ENCODE results near the gene PDE6B. TPM values are rescaled to one million over a fixed set of nuclear protein-coding genes. Genes with fewer than 3 reads are reported as not detected.
A peak's percentile ranks its signal among the peaks of the same experiment; 100 is the strongest.
"Not testable (repeated sequence)": the region's sequence is repeated elsewhere in the genome, so short reads cannot be mapped to it uniquely, and the experiment has no call there.

Gene PDE6B
- total RNA-seq, 1 donor from 2014 or later, result 4.8 TPM

DNA sequence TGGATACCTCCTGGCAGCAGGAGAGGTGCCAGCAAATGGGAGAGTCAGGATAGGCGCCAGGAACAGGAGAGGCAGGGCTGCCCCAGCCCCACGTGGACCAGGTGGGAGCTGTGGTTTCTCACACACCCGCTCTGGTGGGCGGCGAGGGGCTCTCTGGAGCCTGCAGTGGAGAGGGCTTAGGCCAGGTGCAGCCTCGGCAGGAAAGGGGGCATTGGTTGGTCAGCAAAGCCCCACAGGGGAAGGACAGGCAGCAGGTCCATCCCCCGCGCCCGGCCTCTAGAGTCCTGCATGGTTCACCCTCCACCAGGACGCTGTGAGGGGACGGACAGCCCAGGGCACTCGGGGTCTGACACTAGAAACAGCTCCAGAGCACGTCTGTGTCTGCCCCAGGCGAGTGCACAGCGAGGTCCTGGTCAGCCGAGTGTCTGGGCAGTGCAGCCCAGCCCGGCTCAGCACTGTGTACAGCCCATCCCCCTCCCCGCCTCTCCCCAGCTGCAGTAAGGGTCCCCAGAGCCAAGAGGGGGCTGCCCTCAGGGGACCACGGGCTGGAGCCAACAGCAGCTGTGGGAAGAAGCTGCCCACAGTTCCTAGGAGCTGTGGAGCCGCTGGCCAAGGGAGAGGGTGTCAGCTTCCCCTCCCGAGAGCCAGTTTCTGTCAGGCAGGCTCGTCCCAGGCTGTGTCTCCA is 40.5 kb downstream of the PDE6B start:
- intact Hi-C loops (cut with DNase I), result no loop called here
- no peak for DNase-seq (ENCODE audit: low spot score)

DNA sequence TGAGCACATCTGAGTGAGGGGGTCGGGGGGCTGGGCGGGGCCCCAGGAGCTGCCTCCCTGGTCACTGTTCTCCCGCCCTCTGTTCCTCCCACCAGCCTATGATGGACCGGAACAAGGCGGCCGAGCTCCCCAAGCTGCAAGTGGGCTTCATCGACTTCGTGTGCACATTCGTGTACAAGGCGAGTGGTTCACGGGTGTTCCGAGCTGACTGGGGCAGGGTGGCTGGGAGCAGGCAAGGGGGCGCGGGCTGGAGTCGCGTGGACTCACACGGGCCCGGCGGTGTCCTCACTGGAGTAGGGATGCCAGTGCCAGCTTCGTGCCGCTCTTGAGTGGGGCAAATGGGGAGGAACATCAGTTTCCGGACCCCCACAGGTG is 41.0 kb downstream of the PDE6B start:
- intact Hi-C loops (cut with DNase I), result no loop called here
- no peak for DNase-seq (ENCODE audit: low spot score)

DNA sequence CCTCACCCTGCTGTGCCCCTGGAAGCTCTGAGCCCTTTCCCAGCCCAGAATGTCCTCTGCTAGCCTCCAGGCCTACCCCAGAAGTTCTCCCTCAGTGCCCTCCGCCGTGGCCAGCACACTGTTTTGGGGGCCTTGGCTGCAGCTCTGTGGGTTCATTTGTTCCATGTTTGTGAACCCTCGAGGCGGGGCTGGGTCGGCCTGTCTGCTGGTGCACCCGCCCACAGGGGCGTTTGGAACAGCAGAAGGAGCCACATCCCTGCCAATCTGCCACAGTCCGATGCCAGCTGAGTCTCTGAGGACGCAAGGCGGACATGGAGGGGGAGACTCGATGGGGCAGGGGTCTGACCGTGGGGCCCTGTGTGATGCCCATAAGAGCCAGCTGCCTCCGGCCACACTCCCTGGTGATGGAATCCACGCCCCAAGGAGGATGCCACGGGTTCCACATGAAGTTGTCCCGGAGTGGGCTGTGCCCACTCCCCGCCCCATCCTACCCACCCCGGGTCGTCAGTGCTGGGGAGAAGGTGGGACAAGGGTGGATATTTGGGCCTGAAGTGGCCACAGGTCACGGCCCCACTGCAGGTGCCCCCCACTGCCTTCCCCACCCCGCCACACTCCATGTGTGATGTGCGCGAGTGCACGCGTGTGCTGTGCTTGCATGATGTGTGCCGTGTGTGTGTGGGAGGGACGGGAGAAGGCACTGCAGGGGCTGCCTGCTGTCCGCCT is 41.6 kb downstream of the PDE6B start:
- intact Hi-C loops (cut with DNase I), result no loop called here
- no peak for DNase-seq (ENCODE audit: low spot score)

DNA sequence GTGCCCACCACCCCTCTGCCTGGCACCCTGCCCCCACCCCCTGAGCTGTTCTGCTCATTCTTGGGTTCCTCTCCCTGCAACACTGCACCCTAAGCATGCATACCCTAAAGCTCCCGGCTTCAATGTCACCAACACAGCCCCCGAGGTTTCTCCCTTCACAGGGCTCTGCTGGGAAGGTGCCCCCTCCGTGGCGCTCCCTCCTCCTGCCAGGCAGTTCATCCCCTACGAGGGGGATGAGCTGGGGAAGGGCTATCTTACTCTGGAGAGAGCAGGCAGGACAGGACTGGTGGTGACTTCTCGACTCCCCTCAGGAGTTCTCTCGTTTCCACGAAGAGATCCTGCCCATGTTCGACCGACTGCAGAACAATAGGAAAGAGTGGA is 42.2 kb downstream of the PDE6B start:
- intact Hi-C loops (cut with DNase I), result no loop called here
- no peak for DNase-seq (ENCODE audit: low spot score)

DNA sequence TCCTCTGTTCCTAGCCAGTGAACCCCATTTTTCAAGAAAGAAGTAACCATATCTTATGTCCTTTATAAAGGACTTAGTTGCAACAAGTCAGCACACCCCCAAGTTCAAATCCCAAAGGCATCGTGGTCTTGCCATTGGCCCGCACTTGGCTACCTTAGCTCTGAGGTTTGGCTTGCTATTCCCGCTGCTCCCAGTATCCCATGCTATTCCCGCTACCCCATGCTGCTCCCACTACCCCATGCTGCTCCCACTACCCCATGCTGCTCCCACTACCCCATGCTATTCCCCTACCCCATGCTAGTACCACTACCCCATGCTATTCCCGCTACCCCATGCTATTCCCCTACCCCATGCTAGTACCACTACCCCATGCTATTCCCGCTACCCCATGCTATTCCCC is 42.8 kb downstream of the PDE6B start:
- intact Hi-C loops (cut with DNase I), result not testable (repeated sequence)

DNA sequence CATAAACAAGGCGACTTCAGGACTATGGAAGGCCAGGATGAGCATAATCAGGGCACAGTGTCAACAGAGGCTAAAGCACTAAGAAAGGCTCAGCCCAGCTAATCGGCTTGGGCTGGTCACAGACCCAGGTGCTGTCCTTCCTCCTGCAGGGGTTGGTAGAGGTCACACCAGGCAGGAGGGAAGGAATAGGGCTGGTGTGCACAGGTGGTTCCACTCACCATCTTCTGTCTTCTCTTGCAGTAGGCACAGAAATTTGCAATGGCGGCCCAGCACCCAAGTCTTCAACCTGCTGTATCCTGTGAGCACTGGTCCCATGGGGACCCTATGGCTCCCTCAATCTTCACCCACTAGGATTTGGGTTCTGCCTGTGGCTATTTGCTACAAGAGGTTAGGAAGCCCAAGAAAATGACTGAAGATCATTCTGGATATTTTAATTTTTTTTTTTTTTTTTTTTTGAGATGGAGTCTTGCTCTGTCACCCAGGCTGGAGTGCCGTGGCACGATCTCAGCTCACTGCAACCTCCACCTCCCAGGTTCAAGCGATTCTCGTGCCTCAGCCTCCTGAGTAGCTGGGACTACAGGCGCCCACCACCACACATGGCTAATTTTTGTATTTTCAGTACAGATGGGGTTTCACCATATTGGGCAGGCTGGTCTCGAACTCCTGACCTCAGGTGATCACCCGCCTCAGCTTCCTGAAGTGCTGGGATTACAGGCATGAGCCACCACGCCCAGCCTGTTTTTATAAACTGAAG is 44.6 kb downstream of the PDE6B start:
- DNase-seq (ENCODE audit: low spot score), result not testable (repeated sequence)
- intact Hi-C loops (cut with DNase I), result loop anchor here (10.0 kb wide), 2 partner anchors 335 to 425 kb away; partner anchors contain the start of gene ZNF141

More for the DNA sequence above, 42.8 kb downstream of the PDE6B start:
- DNase-seq (ENCODE audit: low spot score), result not testable (repeated sequence)

DNA sequence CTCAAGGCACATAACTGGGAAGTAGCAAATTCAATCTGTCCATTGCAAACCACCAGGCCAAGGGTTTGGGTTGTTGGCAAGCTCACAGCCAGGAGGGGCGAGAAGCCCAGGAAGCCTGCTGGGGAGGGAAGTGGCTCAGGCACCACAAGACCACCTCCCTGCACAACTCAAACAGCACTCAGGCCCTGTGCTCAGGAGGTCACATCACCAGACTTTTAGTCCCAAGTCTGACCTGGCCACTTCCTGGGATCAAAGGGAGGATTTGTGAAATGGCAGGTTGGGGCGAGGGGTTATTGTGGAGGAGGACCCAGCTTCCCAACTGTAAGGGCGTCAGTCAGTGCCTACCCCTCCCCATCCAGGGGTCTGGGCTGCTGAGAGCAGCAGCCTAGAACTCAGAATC is 46.4 kb downstream of the PDE6B start:
- no peak for DNase-seq (ENCODE audit: low spot score)
- intact Hi-C loops (cut with DNase I), result loop anchor here (10.0 kb wide), 2 partner anchors 337 to 427 kb away; partner anchors contain the start of gene ZNF141

DNA sequence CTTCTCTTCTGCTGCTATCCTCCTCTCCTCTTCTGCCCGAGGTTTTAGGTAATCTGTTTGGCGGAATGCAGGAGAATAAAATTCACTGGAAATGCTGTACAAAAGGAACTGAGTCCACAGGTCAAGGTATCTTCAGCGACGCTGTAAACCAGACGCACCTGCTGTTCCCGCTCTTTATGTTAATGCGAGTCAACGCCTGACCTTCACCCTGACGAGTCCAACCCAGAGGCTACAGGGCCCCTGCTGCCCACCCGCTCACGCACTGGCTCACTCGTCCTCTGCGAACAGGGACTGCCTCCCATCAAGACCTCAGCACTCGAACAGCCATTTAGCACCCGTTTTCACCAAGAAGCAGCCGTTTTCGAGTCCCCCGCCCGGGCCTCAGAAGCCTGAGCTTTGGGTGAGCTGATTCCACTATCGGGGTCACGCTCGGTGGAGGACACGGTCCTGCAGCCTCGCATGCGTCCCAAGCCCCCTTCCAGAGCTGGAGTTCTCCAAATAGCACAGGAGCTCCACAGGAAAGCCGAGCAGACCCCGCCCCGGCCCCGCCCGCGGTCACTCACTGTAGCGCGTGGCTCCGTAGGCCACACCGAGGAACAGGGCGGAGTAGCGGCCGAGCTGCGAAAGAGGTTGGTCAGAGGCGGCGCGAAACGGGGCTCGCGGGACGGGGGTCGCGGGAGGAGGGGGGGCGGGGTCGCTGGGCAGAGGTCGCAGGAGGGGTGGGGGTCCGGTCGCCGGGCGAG is 48.1 kb downstream of the PDE6B start:
- no peak for DNase-seq (ENCODE audit: low spot score)
- intact Hi-C loops (cut with DNase I), result loop anchor here (10.0 kb wide), 2 partner anchors 339 to 429 kb away; partner anchors contain the start of gene ZNF141

DNA sequence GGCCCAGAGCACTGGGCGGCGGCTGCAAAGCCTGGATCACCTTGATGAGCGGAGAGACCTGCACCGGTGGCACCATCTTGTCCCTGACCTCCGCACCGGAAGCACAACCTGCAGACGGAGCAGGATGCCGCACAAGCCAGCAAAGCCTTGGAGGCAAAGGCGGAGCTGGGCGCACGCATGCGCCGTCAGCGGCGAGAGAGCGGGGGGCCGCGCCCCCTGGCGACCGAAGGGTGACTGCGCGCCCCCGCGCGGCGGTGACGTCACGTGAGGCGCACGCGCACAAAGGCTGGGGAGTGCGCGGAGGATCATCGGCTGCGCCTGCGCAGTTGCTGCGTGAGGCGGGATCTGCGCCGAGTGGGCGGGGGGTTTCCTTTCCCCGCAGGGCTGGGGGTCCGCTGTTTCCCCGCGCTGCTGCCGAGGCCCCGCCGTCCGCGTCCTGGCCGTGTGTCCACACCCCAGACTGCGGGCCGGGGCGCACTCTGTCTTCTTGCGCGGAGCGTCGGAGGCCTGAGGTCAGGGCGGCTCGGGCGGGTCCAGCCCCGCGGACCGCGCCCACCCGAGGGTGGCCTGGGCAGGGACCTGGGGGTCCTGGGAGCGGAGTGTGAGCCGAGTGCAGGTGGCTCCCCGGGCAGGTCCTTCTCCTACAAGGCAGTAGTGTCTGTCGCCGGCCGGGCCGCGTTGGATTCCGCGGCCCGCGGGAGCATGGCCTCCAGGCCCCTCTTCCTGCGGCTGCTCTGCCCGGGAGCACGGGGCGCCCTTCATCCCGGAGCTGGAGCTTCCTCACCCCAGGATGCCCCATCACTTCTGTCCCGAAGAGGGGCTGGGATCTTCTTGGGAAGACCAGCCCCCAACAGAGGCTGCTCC is 49.0 kb downstream of the PDE6B start, which contains the start of the genes ATP5ME and MYL5:
ATP5ME (minus strand) TSS at position 105 of the 864 bp plus-strand sequence; CDS start at position 76, 29 bp downstream.
MYL5 (plus strand) TSS at position 371 of the 864 bp plus-strand sequence. CDS start 3,485 bp downstream, outside the sequence.
- peak; percentile 99 for DNase-seq (ENCODE audit: low spot score)

DNA sequence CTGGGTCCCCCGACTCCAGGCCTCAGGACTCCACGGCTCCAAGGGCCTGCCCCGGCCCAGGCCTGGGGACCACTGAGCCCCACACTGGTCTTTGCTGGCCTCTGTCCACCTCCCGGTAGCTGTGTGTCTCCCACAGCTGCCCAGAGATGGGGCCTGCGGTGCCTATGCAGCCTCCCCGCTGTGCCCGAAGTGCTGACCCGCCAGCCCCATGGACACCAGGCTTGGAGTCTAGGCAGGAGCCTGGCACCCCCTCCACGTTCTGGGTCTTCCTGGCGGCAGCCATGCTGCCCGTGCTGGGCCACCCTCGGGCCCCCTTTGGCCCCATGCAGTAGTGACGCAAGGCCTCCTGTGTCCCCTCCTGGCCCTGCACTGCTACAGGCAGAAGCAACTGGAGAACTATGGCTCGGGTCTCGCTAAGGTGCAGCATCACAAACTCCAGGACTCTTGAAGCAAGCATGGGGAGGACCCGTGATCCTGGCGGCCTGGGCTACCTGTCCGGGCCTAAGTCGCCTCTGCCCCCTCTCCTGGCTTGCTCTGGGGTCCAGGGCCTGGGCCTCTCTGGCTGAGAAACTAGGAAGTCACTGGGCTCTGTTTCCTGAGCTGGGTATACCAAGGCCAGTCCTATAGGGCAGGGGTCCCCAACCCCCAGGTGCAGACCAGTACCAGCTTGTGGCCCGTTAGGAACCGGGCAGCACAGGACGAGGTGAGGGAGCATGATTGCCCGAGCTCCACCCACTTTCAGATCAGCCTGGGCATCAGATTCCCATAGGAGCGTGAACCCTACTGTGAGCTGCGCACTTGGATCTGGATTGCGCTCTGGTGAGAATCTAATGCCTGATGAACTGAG is 49.9 kb downstream of the PDE6B start:
- DNase-seq (ENCODE audit: low spot score), result no peak

More for the DNA sequence above, 49.0 kb downstream of the PDE6B start, which contains the start of the genes ATP5ME and MYL5:
- intact Hi-C loops (cut with DNase I), result loop anchor here (10.0 kb wide), 2 partner anchors 340 to 430 kb away; partner anchors contain the start of gene ZNF141

DNA sequence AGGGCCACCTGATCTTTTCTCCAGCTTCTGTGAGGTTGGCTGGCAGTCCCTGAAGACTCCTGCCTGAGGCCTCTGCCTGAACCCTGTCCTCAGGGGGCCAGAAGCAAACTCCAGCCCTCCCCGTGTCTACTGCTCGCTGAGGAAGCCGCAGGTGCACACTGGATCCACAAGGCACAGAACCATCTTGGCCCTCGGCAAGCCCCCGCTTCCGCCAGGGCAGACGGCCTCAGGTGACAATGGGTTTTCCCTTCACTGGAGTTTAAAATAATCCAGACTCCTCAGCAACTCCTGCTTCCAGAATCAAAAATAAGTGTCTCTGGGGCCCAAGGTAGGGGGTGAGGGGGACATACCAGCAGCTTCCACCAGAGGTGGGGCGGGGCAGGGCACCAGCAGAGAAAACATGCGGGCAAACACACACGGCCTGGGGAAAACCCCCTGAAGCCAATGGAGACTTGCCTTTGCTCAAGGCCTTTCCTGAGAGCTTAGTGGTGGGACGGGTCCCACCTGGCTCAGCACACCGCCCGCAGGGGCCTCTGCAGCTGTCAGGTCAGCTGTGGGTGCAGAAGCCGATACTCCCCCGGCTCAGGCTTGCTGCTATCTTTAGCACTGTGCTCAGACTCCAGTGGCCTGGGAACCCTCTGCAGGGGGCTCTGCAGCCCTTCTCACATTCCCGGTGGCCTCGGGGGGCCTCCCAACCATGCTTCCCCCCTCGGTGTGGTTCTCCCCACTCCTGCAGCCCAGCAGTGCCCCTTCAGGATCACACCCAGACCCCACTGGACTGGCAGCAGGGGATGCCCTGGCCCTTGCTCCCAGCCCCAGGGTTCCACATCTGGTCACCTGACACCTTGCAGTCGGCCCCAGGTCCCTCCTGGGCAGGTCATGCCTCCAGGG is 50.9 kb downstream of the PDE6B start:
- intact Hi-C loops (cut with DNase I), result loop anchor here (10.0 kb wide), 2 partner anchors 341 to 431 kb away; partner anchors contain the start of gene ZNF141
- DNase-seq (ENCODE audit: low spot score), result no peak

More for the DNA sequence above, 49.9 kb downstream of the PDE6B start:
- intact Hi-C loops (cut with DNase I), result loop anchor here (10.0 kb wide), 2 partner anchors 340 to 430 kb away; partner anchors contain the start of gene ZNF141

DNA sequence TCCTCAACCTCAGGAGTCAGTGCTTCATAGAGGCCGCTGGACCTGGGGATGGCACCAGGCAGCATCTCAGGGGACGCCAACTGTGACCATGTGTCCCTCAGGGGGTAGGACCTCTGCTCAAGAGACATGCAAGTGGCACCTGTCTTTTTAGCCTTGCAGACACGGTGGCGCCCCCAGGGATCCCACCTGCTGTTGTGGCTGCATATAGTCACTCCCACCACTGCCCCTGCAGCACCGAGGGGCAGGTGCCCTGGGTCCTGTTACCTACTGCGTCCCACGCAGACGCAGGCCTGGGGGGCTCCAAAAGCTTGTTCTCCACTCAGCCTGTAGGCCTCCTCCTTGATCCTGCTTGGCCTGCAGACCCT is 51.5 kb downstream of the PDE6B start:
- DNase-seq (ENCODE audit: low spot score), result no peak
- intact Hi-C loops (cut with DNase I), result loop anchor here (10.0 kb wide), 2 partner anchors 342 to 432 kb away; partner anchors contain the start of gene ZNF141

DNA sequence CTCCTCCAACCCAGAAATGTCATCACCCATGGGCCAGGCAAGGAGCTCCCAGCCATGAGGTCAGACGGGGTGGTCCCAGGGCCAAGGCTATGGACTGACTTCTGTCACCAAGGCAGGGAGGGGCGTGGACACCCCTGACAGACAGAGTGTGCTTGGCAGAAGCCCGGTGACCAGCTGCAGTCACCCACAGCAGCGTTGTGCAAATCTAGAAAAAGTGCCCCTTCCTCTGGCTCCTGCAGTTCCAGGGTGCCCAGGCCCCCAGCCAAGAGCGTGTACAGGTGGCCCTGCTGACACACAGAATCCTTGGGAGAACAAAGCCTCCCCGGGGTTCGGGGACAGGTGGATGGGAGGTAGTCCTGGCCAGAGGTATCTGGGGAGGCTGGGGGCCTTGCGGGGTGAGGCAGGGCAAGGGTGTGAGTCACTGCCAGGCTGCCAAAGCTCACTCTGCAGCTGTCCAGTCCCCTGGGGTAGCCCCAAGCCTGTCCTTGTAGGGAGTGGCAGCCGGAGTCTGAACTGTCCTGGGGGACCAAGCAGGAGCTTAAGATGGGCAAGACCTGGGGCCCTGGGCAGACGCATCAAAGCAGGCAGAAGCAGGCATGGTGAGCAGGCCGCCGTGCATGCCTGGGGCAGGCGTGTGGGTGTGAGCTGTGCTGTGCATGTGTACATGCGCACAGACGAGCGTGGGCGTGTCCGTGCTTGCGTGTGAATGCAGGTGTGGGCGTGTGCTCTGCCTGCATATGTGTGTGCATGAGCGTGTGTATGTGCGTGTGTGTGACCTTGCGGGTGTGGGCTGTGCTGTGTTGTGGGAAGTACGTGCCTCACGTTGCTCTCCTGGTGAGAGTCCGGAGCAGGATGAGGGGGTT is 52.3 kb downstream of the PDE6B start:
- no peak for DNase-seq (ENCODE audit: low spot score)
- intact Hi-C loops (cut with DNase I), result loop anchor here (10.0 kb wide), 2 partner anchors 343 to 433 kb away; partner anchors contain the start of gene ZNF141

DNA sequence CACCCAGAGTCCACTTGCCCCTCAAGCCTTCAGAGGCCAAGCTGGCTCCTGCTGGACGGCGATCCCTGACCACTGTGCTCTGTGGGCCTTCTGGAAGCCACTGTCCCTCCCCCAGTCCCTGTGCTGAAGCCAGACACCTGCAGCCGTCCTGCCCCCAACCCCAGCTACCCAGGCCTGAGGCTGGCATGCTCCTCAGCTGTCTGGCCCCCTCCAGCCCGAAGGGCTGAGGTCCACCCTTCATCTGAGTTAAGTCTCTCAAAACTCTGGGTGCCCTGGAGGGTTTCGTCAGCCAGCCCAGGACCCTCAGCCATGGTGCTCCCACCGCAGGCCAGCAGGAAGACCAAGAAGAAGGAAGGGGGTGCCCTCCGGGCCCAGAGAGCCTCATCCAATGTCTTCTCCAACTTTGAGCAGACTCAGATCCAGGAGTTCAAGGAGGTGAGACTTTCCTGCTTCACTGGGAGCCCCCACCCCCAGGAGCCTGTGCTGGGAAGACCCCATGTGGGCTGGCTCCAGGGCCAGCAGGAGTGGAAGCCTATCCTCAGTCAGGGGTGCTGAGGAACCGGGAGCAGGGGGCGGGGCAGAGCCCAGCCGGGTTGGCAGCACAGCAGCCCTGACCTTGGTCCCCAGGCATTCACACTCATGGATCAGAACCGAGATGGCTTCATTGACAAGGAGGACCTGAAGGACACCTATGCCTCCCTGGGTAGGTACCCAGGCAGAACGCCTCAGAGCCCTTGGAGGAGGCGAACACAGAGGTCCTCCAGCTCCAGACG is 53.1 kb downstream of the PDE6B start:
- DNase-seq (ENCODE audit: low spot score), result no peak

More for the DNA sequence above, 53.1 kb downstream of the PDE6B start:
- intact Hi-C loops (cut with DNase I), result loop anchor here (10.0 kb wide), 2 partner anchors 344 to 434 kb away; partner anchors contain the start of gene ZNF141
